OCI-LY3 (cell line): ENCODE measurements around the gene RIC1.

Source experiments
- EZH2phosphoT487 ChIP-seq: fragments of 200-600 bp; shearing (Covaris generic); IDR thresholded peaks from 2 replicates; pipeline ENCODE4 v1.6.1; 2018; ENCODE audit warnings: antibody characterized with exemption, mixed run types, low read depth
- TF ChIP-seq, protein P1 (sequence below): fragments of 200-600, 300-600 bp; sonication (generic); IDR thresholded peaks from 2 replicates; pipeline ENCODE4 v1.5.1; 2014; ENCODE audit warnings: antibody characterized with exemption, low read length, low read depth

DNA sequence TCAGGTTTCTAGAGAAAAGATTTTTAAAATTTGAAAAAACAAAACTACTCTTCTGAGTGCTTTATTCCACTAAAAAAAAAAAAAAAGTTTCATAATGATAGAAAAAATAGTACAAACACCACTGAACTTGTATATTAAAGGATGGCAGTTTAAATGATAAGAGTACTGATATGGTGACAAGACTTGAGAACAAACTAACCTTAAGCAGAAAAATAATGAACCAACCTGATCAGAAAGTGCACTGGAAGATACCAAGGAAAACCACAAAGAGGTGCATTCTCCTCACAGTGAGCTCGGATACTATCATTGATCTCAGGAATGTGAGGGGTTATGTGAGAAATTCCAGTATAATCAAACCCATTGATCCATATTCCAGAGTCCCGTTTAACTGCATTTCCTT is 169.7 kb downstream of the RIC1 start:
- no peak for TF ChIP-seq EZH2phosphoT487
- TF ChIP-seq, protein P1, sequence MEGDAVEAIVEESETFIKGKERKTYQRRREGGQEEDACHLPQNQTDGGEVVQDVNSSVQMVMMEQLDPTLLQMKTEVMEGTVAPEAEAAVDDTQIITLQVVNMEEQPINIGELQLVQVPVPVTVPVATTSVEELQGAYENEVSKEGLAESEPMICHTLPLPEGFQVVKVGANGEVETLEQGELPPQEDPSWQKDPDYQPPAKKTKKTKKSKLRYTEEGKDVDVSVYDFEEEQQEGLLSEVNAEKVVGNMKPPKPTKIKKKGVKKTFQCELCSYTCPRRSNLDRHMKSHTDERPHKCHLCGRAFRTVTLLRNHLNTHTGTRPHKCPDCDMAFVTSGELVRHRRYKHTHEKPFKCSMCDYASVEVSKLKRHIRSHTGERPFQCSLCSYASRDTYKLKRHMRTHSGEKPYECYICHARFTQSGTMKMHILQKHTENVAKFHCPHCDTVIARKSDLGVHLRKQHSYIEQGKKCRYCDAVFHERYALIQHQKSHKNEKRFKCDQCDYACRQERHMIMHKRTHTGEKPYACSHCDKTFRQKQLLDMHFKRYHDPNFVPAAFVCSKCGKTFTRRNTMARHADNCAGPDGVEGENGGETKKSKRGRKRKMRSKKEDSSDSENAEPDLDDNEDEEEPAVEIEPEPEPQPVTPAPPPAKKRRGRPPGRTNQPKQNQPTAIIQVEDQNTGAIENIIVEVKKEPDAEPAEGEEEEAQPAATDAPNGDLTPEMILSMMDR = no peak
